NCI-H524 treated with DMSO at 0.1 percent for 48 hours (cell line): ENCODE results near the gene PRCD.
"Not testable (repeated sequence)": the region's sequence is repeated elsewhere in the genome, so short reads cannot be mapped to it uniquely, and the experiment has no call there.

ENCODE experiments used
- DNase-seq: peaks from one replicate; lab custom pipeline; 2025; lab: John Stamatoyannopoulos, UW

Gene PRCD

DNA sequence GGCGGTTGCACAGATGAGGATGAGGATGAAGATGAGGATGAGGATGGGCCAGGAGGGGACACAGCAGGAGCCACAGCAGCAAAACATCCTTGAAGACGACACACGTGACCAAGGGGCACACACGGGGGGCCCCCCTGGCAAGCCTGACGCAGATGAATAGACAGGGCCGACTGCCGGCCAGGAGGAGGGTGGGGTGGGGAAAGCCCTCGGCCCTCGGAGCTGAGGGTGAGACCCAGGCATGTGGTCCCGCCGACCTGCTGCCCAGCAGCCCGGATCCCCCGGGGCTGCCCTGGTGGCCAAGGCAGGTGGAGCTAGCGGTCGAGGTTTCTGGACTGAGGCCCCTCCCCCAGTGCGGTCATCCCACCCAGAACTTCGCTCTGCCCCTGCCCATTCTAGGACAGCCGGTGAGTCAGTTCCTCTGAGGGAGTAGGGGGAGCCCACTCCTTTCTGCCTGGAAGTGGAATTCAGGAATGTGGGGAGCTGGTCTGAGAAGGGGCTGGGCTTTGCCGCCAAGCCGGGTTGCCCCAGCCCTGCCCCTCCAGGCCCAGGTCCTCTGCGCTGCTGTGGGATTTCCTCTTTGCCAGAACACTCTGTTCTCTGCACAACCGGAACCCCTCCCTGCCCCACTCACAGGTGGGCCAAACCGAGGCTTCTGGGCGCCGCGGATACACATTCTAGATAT, 12.3 kb upstream of the PRCD start:
- DNase-seq, result no peak

DNA sequence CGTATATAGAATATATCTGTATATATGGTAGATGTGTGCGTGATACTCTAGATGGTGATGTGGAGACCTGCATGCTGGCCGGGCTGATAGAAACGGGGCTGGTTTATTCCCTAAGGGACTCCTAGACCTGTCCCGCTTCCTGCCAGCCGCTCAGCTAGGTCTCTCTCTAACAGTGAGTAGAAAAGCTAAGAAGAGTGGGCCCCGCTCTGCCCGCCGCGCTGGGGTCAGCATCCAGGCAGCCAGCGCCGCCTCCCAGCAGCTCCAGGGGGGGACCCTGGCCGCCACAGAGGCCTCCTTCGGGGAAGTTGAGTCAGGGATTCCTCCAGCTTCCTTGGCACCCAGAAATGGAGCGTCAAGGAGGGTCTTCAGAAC, 11.7 kb upstream of the PRCD start:
- no peak for DNase-seq

DNA sequence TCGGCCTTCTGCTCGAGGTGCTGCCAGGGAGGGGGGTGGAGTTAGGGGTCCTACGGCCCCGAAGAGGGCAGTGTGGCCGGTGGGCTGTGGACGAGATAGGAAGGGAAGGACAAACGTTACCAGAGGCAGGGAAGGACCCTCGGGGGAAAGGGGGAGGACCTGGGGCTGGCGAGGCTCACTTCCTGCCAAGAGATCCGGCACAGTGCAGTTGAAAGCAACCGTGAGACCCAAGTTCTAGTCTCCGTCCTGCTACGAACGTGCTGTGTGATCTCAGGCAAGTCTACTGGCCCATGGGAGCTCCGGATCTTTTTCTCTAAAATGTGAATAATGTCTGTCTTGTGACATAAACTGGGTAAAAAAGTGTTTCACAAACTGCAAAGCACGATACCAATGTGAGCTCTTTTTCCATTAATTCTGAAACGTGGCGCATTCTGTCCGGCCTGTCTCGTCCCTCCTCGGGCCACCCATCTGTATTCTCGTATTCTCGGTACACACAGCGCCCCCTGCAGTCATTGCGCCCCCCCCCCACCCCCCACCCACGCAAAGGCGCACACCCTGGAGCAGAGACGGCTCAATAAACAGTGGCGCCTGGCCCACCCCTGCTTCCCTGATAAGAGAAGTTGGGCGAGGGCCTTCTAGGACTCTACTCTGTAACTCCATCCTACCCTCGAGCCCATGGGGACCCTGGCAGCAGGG, 11.2 kb upstream of the PRCD start:
- DNase-seq, result no peak

DNA sequence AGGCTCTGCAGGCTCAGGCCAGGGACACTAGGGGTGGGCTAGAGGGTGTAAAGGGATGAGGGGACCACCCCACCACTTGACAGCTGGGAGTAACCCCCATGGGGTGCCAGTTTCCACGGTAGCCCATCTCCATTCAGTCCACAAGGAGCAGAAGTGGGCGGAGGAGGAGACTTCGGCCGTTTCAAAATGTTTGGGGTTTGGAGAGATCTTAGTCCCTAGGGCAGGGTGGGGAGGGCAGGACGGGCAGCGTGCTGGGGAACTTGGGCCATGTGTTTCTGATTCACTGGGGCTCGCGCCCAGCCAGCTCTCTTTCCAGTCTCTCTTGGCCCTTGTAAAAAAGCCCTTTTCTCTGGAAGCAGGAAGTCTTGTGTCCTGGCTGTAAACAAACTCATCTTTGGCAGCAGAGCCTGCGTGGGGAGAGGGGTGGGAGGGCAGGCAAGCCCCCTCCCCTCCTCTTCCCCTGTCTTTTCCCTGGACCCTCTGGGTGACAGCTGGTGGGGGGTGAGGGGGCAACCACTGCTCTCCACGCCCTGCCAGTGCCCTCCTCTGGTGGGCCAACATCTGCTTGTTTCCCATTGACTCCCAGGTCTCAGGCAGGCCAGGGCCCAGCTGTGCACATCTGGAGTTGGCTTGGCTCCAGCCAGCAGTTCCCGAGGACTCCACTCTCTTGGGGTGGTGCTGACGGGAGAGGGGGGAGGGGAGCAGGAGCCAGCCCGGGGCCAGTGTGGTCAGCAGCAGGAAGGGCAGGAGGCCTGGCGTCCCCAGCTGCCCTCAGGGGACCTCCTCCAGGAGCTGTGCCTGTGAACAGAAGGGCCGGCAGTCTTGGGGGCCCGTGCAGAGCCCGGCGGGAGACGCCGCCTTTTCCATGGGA, 10.4 kb upstream of the PRCD start:
- DNase-seq, result no peak

DNA sequence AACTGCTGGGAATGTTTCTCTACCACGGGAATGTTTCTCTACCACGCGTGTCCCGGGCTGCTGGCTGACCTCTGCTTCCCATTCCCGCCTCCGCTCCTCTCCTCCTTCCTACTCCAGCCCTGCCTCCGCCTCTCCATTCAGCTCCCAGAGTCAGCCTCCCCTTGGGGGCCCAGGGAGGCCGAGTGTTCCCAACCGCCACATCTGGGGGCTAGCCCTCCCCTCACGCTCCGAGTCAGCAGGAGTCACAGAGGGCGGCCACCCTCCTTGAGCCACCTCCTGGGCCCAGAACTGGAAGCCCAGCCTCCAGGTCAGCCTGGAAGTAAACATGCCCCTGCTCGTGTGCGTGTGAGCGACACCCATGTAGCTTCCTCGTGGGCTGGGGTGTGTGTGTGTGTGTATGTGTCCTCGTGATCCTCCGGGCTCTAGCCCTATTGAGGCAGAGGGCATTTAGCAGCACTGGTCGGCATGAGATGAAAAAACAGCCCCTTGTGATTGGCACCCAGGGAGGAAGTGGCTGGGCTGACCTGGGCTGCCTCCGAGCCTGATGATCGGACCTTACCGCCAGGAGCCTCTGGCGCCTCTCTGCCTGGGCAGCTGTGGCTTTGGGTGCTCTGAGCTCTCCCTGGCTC, 9.6 kb upstream of the PRCD start:
- DNase-seq, result no peak

DNA sequence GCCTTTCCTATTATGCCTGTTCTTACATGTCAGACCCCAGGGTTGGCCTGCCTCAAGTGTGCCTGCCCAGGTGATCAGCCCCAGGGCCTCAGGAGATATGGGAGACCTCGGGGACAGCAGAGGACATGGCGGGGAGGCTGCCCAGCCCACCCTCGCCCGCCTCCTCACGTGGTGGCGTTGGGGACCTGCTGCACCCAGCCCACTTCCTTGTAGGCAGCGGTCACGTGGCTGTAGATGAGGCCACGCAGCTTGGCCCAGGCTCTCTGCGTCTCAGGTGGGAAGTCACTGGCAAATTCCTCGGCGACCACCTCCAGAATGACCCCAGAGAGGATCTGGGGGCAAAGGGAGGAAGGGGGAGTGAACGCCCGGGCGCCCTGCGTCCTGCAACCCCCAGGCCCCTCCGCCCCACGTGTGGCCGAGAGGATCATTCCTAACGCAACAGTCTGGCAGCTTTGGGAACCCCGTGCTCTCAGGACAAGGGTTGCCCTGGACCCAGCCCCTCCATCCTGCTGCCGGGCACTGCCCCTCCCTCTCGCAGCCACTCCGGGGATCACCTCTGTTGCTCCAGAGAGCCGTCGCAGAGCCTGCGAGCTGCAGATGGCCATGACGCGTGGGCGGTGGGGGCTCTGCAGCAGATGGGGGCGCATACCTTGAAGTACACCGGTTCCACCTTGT, 8.9 kb upstream of the PRCD start:
- no peak for DNase-seq

DNA sequence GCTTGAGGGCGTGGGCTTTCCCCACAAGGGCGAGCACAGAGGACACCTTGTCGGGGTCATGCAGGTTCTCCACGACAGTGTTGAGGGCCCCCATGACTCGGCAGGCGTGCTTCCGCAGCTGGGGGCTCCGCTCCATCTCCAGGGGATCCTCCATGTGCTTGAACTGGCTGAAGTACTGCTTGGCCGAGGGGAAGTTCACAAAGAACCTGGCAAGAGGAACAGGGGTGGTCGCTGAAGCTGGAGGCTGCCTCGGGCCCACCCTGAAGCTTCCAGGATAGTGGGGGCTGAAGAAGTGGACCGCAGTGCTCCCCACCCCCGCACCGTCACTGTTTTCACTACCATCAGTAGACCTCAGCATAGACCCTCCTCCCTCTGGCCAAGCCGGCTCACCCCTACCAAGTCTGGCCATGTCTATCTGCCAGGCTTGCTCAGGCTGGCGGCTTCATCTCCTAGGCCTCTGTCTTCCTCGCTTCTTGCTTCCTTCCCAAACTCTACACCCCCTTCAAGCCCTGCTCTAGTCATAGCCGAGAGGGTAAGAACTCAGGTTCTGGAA, 8.3 kb upstream of the PRCD start:
- no peak for DNase-seq

DNA sequence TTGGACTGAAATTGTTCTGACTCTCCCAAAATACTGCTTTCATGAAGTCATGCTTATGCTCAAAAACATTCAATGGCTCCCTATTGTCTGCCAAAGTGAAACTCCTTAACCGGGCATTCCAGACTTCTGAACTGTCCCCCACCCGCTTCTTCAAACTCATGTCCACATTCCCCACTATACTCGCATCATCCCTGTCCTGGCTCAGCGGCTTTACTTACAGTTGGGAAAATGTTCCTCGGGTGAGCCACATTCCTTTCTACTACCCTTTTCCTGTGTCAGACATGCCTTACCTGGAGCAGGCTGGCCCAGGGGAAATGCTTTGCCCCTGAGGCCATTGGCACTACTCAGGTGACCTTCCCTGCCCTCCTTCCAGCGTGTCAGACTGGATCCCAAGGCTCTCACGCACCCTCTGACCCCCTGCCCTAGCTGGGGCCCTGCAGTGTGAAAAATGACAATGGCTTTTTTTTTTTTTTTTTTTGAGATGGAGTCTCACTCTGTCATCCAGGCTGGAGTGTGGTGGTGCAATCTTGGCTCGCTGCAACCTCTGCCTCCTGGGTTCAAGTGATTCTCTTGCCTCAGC, 7.7 kb upstream of the PRCD start:
- no peak for DNase-seq

DNA sequence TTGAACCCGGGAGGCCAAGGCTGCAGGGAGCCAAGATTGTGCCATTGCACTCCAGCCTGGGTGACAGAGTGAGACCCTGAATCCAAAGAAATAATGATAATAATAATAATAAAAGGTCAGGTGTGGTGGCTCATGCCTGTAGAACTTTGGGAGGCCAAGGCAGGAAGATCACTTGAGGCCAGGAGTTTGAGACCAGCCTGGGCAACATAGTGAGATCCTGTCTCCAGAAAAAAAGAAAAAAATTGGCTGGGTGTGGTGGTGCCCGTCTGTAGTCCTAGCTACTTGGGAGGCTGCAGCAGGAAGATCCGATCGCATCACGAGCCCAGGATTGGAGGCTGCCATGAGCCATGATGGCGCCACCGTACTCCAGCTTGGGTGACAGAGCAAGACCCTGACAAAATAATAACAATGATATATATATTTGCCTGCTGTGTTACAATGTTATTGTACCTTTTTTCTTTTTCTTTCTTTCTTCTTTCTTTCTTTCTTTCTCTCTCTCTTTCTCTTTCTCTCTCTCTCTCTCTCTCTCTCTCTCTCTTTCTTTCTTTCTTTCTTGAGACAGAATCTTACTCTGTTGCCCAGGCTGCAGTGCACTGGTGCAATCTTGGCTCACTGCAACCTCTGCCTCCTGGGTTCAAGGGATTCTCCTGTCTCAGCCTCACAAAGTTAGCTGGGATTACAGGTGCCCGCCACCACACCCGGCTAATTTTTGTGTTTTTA, 6.0 kb upstream of the PRCD start:
- not testable (repeated sequence) for DNase-seq

DNA sequence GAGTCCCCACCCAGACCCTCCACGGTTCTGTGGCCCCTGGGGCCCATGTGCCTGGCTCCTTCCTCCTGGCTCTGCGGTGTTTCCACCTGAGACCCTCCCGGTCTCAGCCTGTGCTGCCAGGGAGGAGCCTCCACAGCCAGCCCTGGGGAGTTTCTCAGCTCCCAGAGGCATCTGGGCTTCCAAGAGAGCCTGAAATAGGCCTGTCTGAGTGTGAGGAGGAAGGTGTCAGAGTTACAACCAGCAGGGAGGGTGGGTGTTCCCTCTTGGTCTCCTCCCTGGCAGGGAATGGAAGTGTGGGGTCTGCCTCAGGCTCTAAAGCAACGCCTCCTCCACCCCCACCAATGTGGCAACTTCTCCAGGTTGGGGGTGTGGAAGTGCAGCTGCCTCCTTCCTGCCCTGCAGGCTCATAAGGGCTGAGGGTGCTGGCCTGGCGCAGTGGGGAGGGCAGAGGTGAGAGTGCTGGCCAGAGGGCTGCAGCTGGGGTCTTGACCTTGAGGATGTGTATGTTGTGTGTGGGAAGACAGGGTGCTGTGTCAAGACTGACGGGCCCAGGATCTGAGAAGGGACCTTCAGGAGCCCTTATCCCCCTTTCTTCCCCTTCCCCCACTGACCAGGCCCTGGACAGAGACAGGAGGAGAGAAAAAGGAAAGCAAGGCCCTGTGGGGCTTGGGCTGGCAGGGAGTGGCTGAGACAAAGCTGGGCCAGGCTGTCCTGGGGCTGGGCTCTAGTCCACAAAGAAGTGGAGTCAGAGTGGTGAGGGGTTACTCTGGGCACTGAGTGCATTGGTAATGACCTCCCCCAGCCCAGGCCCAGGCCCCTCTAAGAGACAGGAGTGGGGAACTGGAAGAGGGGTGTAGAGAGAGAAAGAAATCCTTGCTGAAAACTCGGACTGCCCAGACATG, 4.8 kb upstream of the PRCD start:
- no peak for DNase-seq

DNA sequence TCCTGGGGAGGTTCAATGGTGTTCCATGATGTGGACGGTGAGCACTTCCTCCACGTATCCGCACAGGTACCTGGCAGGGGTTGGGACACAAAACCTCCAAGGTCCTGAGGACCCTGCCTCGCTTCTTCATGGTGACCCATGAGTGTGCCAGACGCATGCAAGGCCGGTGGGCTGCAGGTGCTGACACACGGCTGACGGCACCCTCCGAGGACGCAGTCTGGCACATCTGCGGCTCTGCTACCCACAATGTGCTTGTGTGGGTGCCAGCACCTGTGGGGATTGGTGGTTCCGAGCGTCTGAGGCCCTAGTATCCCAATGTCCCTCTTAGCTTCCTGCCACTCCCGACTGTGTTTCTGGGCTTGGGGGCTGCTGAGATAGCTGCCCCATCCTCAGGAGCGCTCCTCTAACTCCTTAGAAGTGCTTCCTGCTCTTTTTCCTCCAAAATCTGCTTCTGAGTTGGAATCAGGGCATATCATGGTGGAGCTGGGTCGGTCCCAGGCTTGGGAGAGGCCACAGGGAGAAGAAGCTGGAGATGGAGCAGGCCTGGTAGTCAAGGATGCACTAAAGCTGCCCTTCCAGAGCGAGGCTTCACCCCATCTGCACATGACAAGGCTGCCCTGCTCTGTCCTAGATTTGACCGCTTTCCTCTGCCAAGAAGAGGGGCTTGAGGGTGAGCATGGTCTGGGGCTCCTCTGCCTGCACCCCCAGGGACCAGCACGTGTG, 3.9 kb upstream of the PRCD start:
- no peak for DNase-seq

DNA sequence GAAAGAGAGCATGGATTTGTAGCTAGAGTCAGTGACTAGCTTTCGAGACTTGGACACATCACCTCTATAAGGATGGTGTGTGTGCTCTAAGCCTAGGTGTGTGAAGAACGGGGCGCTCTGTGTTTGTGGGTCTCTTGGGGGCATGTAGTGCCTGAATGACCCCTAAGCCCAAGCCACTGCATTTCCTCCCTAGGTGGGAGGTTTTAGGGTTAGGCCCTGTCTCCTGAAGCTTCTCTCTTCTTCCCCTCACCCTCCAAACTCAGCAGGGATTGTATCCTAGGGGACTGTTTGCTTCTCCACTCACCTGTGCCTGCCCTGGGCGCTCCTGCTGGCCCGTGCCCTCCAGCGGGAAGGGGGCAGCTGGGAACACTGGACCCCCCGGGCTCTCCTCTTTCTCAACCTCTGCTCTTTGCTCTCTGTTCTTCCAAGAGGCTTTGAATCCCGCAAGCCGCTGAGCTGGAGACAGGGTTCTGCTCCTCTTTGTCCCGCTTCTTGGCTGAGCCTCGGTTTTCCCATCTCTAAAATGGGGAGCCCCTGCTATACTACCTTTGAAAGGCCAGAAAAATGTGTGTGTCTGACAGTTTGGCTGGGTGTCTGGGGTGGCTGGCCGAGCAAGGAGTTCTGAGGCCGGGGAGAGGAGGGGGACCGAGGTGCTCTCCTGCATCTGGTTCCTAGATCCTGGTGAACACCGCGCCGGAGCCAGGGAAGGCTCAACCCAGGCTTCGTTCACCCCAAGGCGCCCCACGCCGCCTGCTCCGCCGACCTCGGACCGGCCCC, 3.1 kb upstream of the PRCD start:
- no peak for DNase-seq

DNA sequence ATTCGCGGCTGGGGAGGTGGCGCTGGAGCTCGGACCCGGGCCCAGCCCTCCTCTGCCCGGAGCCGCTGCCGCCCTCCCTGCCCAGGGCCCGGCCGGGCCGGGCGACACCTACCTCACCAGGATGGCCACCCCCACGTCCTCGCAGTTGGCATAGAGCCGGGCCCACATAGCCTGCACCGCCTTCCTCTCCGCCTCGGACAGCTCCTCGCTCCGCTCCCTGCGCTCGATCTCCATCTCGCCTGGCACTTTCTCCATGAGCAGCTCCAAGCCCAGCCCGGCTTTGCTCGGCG, 2.6 kb upstream of the PRCD start:
- DNase-seq, result no peak

DNA sequence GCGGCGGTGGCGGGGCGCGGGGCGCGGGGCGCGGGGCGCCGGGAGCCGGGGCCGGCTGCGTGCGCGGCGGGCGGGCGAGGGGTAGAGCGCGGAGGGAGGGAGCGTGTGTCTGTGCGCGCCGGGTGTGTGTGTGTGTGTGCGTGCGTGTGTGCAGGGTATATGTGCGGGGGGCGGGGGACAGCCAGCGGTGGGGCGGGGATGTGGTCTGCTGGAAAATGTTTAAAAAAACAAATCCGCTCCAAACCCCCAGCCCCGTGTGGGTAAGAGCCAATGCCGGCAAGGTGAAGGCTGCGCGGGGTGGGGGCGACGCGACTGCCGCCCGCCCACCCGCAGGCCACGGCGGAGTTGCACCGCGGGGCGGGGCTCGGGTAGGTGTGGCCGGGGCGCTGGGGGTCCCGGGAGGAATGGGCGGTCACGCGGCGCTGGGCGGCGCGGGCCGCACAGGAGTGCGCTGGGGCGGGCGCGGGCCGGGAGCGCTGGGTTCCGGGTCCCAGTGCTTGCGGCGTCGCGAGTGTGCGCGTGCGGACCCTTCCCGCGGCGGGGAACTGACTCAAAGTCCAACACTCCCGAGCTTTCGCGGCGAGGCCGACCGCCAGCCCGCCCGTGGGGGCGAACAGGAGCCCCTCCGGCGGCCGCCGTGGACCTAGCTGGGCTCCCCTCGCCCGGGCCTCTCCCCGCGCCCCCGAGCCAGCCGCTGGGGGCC, 2.1 kb upstream of the PRCD start, which contains the start of gene CYGB:
Gene CYGB (minus strand): TSS at position 132 of the 703 bp plus-strand sequence. CDS start 167 bp downstream, outside the sequence.
- no peak for DNase-seq

DNA sequence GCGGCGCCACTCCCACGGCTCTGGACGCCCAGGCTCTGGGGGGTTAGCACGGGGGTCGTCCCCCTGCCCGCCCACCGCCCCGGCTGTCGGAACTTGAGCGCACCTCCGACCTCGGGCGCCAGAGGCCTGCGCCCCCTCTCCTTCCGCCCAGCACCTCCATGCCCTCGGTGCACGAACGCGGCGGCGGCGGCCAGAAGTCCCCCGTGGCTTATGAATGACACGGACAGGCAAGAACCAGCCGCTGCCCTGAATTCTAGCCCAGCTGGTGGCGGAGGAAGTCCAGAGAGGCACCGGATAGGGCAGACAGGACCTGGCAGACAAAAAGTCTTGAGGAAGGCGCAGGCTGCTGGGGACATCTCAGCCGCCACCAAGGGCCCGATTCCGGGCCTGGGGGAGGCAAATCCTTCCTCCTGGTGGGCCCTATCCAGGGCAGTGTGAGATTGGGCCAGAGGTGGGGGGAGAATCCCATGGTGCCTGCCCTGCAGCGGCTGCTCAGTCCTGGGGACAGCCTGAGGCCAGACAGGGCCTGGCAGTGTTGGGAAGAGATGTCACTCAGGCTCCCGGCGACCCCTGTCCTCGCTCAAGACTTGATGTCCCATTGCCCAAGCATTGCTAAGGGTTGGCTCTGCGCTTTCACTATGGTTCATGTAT, 1.4 kb upstream of the PRCD start:
- no peak for DNase-seq

DNA sequence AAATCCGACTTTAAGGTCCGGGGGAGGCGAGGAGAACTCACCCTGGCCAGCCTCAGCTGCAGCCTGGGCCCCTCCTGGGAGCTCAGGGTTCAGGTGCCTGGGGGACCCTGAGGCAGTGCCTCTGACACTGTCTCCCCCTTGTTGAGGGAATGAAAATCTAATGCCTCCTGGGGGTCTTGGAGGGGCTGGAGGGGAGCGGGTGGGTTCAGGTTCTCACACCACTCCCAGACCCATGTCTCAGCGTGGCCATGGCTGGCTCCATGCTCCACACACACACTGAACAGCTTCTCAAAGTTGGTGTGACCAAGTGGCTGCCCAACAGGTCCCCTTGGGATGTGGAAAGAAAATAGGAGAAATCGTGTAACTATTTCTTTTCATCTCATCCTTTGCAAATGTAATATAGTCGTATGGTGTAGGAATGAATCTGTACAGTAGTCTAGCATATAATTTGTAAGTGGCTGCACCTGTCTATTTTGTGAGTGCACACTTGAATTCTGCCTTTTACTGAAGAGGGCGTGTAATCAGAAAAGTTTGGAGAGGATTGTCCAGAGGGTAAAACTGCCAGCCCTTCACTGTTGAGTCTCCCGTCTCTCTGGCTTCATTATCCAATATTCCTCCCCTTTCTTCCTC, 788 bp upstream of the PRCD start:
- no peak for DNase-seq
